ENCODE data around the gene GNAI1.

The GNAI1 gene

GRCh38 chr7:80216996-80217842, 82.6 kb downstream of the GNAI1 start:
- DNase-seq = no peak

GRCh38 chr7:80218723-80219122, 84.1 kb downstream of the GNAI1 start:
- no peak for DNase-seq

GRCh38 chr7:80220022-80220634, 85.5 kb downstream of the GNAI1 start:
- no peak for DNase-seq

GRCh38 chr7:80224415-80224814, 89.8 kb downstream of the GNAI1 start:
- no peak for DNase-seq

GRCh38 chr7:80225361-80225760, 90.7 kb downstream of the GNAI1 start:
- no peak for DNase-seq

- DNase-seq = no peak
These were observed 92.0 kb downstream of the GNAI1 start for GRCh38 chr7:80226629-80227028.

- DNase-seq = no peak
These were observed 95.7 kb downstream of the GNAI1 start for GRCh38 chr7:80230327-80230726.

- DNase-seq = no peak
These were observed 97.1 kb downstream of the GNAI1 start for GRCh38 chr7:80231707-80232106.

- no peak for DNase-seq
These were observed 98.5 kb downstream of the GNAI1 start for GRCh38 chr7:80232979-80233724.

- no peak for DNase-seq
These were observed 100.7 kb downstream of the GNAI1 start for GRCh38 chr7:80235334-80235733.

GRCh38 chr7:80236681-80237080, 102.0 kb downstream of the GNAI1 start:
- DNase-seq = no peak

GRCh38 chr7:80240265-80241025, 105.8 kb downstream of the GNAI1 start:
- no peak for DNase-seq

GRCh38 chr7:80241671-80242070, 107.0 kb downstream of the GNAI1 start:
- DNase-seq = no peak

GRCh38 chr7:80243425-80243824, 108.8 kb downstream of the GNAI1 start:
- no peak for DNase-seq

- DNase-seq = no peak
These were observed 109.7 kb downstream of the GNAI1 start for GRCh38 chr7:80244206-80244916.

- DNase-seq = no peak
These were observed 112.5 kb downstream of the GNAI1 start for GRCh38 chr7:80247144-80247543.

GRCh38 chr7:80247891-80248290, 113.3 kb downstream of the GNAI1 start:
- DNase-seq = no peak

- DNase-seq = no peak
These were observed 114.6 kb downstream of the GNAI1 start for GRCh38 chr7:80249184-80249583.

GRCh38 chr7:80249619-80250295, 115.1 kb downstream of the GNAI1 start:
- no peak for DNase-seq

GRCh38 chr7:80253237-80253636, 118.6 kb downstream of the GNAI1 start:
- no peak for DNase-seq

GRCh38 chr7:80253653-80254052, 119.0 kb downstream of the GNAI1 start:
- no peak for DNase-seq

GRCh38 chr7:80255656-80256055, 121.0 kb downstream of the GNAI1 start:
- no peak for DNase-seq
